H1 (cell line): ENCODE data around the gene RPS18. TPM values are rescaled to one million over a fixed set of nuclear protein-coding genes. Genes with fewer than 3 reads are reported as not detected.

Source experiments
- ASH2L ChIP-seq: fragments of 200-600, 300-600 bp; sonication (generic); IDR thresholded peaks from one replicate; pipeline ENCODE4 v1.7.1; 2017; ENCODE audit warnings: low read length
- BACH1 ChIP-seq: IDR thresholded peaks from 2 replicates; pipeline ENCODE4 v1.6.1; 2012; ENCODE audit warnings: low read length, improper control_type of control experiment
- BCL11A ChIP-seq, 2 experiments: IDR thresholded peaks; one replicate each; pipeline ENCODE4 v1.6.1; 2011; ENCODE audit warnings: low read depth in 2 of 2, low read length in 2 of 2, mild to moderate bottlenecking in 2 of 2
- CBX8 ChIP-seq: fragments of 300-800, 300-1000 bp; sonication (generic); IDR thresholded peaks from 2 replicates; pipeline ENCODE4 v1.7.1; 2016; ENCODE audit warnings: low read depth, low read length, borderline replicate concordance
- CHD2 ChIP-seq: IDR thresholded peaks from 2 replicates; pipeline ENCODE4 v1.6.1; 2012; ENCODE audit warnings: low read length, improper control_type of control experiment
- CREB1 ChIP-seq: IDR thresholded peaks from 2 replicates; pipeline ENCODE4 v1.6.1; 2012; ENCODE audit warnings: inconsistent platforms
- CTBP2 ChIP-seq: IDR thresholded peaks from 2 replicates; pipeline ENCODE4 v1.7.0; 2011; ENCODE audit warnings: borderline replicate concordance, mild to moderate bottlenecking, moderate library complexity, mixed read lengths, low read length; ENCODE audit not compliant: insufficient read depth, insufficient read length
- EGR1 ChIP-seq: IDR thresholded peaks from 2 replicates; pipeline ENCODE4 v1.6.1; 2011; ENCODE audit warnings: low read depth, low read length, borderline replicate concordance
- EP300 ChIP-seq, 2 experiments: IDR thresholded peaks; 1 replicate in 1 of 2; 2 replicates in 1 of 2; pipeline ENCODE4 v1.6.1; 2011 to 2012; ENCODE audit warnings: low read depth in 2 of 2, low read length in 2 of 2, mild to moderate bottlenecking in 2 of 2, borderline replicate concordance in 1 of 2, inconsistent platforms in 1 of 2, moderate library complexity in 1 of 2
- GABPA ChIP-seq: IDR thresholded peaks from 2 replicates; pipeline ENCODE4 v1.6.1; 2011; ENCODE audit warnings: mild to moderate bottlenecking, low read length, moderate library complexity, borderline replicate concordance; ENCODE audit not compliant: insufficient read depth
- PHF8 ChIP-seq: fragments of 200-600 bp; sonication (generic); conservative IDR thresholded peaks from 2 replicates; pipeline ENCODE4 v1.7.1; 2012; ENCODE audit warnings: low read depth, mild to moderate bottlenecking, inconsistent platforms, low read length, moderate library complexity
- POLR2A ChIP-seq, 2 experiments: IDR thresholded peaks; 1 replicate in 1 of 2; 2 replicates in 1 of 2; pipeline ENCODE4 v1.6.1; 2011; ENCODE audit warnings: low read depth in 2 of 2, low read length in 2 of 2, mild to moderate bottlenecking in 2 of 2; ENCODE audit errors: control extremely low read depth in 1 of 2
- RBBP5 ChIP-seq: IDR thresholded peaks from 2 replicates; pipeline ENCODE4 v1.7.1; 2012; ENCODE audit warnings: low read depth, mild to moderate bottlenecking, inconsistent platforms, low read length, moderate library complexity, borderline replicate concordance
- RXRA ChIP-seq: IDR thresholded peaks from 2 replicates; pipeline ENCODE4 v1.6.1; 2011; ENCODE audit warnings: low read depth, mild to moderate bottlenecking, low read length, moderate library complexity; ENCODE audit not compliant: insufficient read depth
- SIN3A ChIP-seq, 2 experiments: IDR thresholded peaks in 1 of 2; conservative IDR thresholded peaks in 1 of 2; 2 replicates each; pipeline ENCODE4 v1.6.1; 2011 to 2012; ENCODE audit warnings: low read length in 2 of 2, improper control_type of control experiment in 1 of 2, low read depth in 1 of 2, mild to moderate bottlenecking in 1 of 2
- SP1 ChIP-seq: IDR thresholded peaks from 2 replicates; pipeline ENCODE4 v1.6.1; 2011; ENCODE audit warnings: low read depth, low read length
- TCF12 ChIP-seq: IDR thresholded peaks from 2 replicates; pipeline ENCODE4 v1.6.1; 2011; ENCODE audit warnings: low read depth, mild to moderate bottlenecking, low read length
- YY1 ChIP-seq: IDR thresholded peaks from 2 replicates; pipeline ENCODE4 v1.6.1; 2011; ENCODE audit warnings: low read depth, mild to moderate bottlenecking, low read length
- polyA plus RNA-seq, 7 experiments: library from polyadenylated mRNA; depleted of rRNA in 3 of 7; stranded (reverse) in 5 of 7; unstranded in 2 of 7; fragments of >200 nt in 5 of 7; fragments of 200-250 nt in 2 of 7; gene quantifications; 1 replicate in 5 of 7; 2 replicates in 1 of 7; 4 replicates in 1 of 7; pipeline versions ENCODE4 v1.2.1 to v1.2.3, GENCODE V29; 2011 to 2013; ENCODE audit warnings: missing spikeins in 2 of 7, mixed read lengths in 2 of 7
- total RNA-seq: library from RNA; stranded (reverse); fragmentation: NEBNext Ultra II Directional; extraction: Animal tissue kit (Norgen Biotek cat#: 25700); gene quantifications from 2 replicates; pipeline ENCODE4 v1.2.1, GENCODE V29; 2021
- TF ChIP-seq, protein P1 (sequence below): IDR thresholded peaks from 2 replicates; pipeline ENCODE4 v1.6.1; 2012; ENCODE audit warnings: low read length, inconsistent platforms
- TF ChIP-seq, protein P2 (sequence below): IDR thresholded peaks from 2 replicates; pipeline ENCODE4 v1.6.1; 2012; ENCODE audit warnings: inconsistent platforms

The RPS18 gene
- total and polyA plus RNA-seq, 2 of the 8 experiments (the other 6 are each of a cell fraction or from before 2014, with no cell fraction given), result 2,796 to 7,099 TPM

DNA sequence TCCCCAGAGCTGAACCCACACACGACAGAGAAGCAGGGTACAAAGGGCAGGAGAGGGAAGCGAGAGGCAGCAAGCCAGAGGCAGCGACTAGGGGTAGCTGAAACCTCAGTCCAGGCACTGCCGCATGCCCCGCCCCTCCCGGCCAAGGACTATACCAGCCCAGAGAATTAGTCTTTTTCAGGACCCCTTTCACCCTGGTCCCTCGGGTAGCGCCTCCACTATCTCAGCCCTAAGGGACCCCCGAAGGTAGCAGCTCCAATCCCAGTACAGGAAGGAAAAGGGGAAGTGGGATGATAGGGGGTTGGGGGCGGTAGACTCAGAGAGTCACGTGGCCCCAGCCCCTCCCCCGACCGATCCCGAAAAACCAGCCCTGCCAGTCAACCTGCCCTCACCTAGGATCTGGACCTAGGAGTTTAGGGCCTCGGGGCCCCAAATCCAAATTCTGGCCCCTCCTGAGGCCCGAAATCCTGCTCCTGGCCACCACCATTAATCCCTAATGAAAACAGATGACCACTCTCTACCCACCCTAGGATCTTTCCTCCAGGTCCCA, 25.6 kb downstream of the RPS18 start (continued):
- peak; percentile 42; the same call in 1 of the 2 replicates for TF ChIP-seq PHF8
- no peak for TF ChIP-seq POLR2A (IDR thresholded peaks at IDR 0.05; ENCODE audit: control extremely low read depth in 1 of 2, low read depth in 2 of 2, low read length in 2 of 2)
- 0 out of 2 replicates have a peak, but pooled peaks have one; percentile 67 for TF ChIP-seq RBBP5
- TF ChIP-seq SP1, result peak; percentile 26; the same call in 1 of the 2 replicates
- TF ChIP-seq EGR1, result peak; percentile 26; the same call in 1 of the 2 replicates
- TF ChIP-seq, protein P1, sequence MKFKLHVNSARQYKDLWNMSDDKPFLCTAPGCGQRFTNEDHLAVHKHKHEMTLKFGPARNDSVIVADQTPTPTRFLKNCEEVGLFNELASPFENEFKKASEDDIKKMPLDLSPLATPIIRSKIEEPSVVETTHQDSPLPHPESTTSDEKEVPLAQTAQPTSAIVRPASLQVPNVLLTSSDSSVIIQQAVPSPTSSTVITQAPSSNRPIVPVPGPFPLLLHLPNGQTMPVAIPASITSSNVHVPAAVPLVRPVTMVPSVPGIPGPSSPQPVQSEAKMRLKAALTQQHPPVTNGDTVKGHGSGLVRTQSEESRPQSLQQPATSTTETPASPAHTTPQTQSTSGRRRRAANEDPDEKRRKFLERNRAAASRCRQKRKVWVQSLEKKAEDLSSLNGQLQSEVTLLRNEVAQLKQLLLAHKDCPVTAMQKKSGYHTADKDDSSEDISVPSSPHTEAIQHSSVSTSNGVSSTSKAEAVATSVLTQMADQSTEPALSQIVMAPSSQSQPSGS, result peak; percentile 42; the same call in 1 of the 2 replicates
- no peak for TF ChIP-seq BCL11A (IDR thresholded peaks at IDR 0.05; ENCODE audit: low read depth in 2 of 2, low read length in 2 of 2)
- no peak for TF ChIP-seq CBX8
- TF ChIP-seq SIN3A (conservative IDR thresholded peaks at IDR 0.05 in 1 of 2, IDR thresholded peaks at IDR 0.05 in 1 of 2; ENCODE audit: low read depth in 1 of 2, low read length in 2 of 2), result no peak; a peak in 1 of 4 replicates
- TF ChIP-seq ASH2L, result peak; percentile 28
- no peak for TF ChIP-seq RXRA
- 0 out of 2 replicates have a peak, but pooled peaks have one; percentile 27 for TF ChIP-seq YY1
- no peak for TF ChIP-seq BACH1
- no peak for TF ChIP-seq GABPA
- TF ChIP-seq TCF12, result no peak
- no peak for TF ChIP-seq EP300 (IDR thresholded peaks at IDR 0.05; ENCODE audit: borderline replicate concordance in 1 of 2, low read depth in 2 of 2, low read length in 2 of 2)
- TF ChIP-seq CHD2, result no peak
- 0 out of 2 replicates have a peak, but pooled peaks have one; percentile 26 for TF ChIP-seq CREB1
- TF ChIP-seq, protein P2, sequence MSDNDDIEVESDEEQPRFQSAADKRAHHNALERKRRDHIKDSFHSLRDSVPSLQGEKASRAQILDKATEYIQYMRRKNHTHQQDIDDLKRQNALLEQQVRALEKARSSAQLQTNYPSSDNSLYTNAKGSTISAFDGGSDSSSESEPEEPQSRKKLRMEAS, result peak; percentile 61; the same call in 1 of the 2 replicates
- no peak for TF ChIP-seq CTBP2
- TF ChIP-seq, all 59 proteins: peak for 13
